Uterus (tissue), 2 donors: ENCODE measurements around the gene KCNH1.

Experiments used
- CTCF ChIP-seq, 4 experiments: fragments of 200-600 bp in 2 of 4; fragments of 450-650 bp in 2 of 4; sonication (generic) in 2 of 4; IDR thresholded peaks; one replicate each; pipeline ENCODE4 v1.5.1; 2016 to 2019; ENCODE audit warnings: antibody characterized with exemption in 4 of 4, mild to moderate bottlenecking in 2 of 4, moderate library complexity in 1 of 4
- POLR2A ChIP-seq, 2 donors: fragments of 450-650 bp; IDR thresholded peaks; one replicate each; pipeline ENCODE4 v1.6.1; 2016; ENCODE audit warnings: antibody characterized with exemption in 2 of 2, mild to moderate bottlenecking in 1 of 2, moderate library complexity in 1 of 2

GRCh38 chr1:210797422-210797821, 336.5 kb downstream of the KCNH1 start:
- TF ChIP-seq CTCF (IDR thresholded peaks at IDR 0.05) = no peak
- no peak for TF ChIP-seq POLR2A (IDR thresholded peaks at IDR 0.05)
